Stimulated activated naive CD4-positive, alpha-beta T cell (primary cell): ENCODE data around the gene GRM1.

Source experiments
- DNase-seq, 6 experiments: peaks; one replicate each; lab custom pipeline; 2025; lab: John Stamatoyannopoulos, UW

Gene GRM1

GRCh38 chr6:146273490-146273889, 244.6 kb downstream of the GRM1 start:
- no peak for DNase-seq

- DNase-seq: no peak
These were observed 248.3 kb downstream of the GRM1 start for GRCh38 chr6:146277142-146277541.

- no peak for DNase-seq
These were observed 252.9 kb downstream of the GRM1 start for GRCh38 chr6:146281651-146282362.

GRCh38 chr6:146282837-146283236, 254.0 kb downstream of the GRM1 start:
- no peak for DNase-seq

- DNase-seq: no peak
These were observed 255.4 kb downstream of the GRM1 start for GRCh38 chr6:146284311-146284710.

- no peak for DNase-seq
These were observed 258.1 kb downstream of the GRM1 start for GRCh38 chr6:146286961-146287360.

- DNase-seq: no peak
These were observed 259.0 kb downstream of the GRM1 start for GRCh38 chr6:146287691-146288369.

GRCh38 chr6:146289816-146290588, 261.1 kb downstream of the GRM1 start:
- DNase-seq: no peak

GRCh38 chr6:146290589-146290901, 261.7 kb downstream of the GRM1 start:
- no peak for DNase-seq

GRCh38 chr6:146292506-146292905, 263.6 kb downstream of the GRM1 start:
- no peak for DNase-seq

GRCh38 chr6:146295695-146296094, 266.8 kb downstream of the GRM1 start:
- no peak for DNase-seq

GRCh38 chr6:146297815-146298214, 269.0 kb downstream of the GRM1 start:
- no peak for DNase-seq

- no peak for DNase-seq
These were observed 271.7 kb downstream of the GRM1 start for GRCh38 chr6:146300521-146300920.

- DNase-seq: no peak
These were observed 272.9 kb downstream of the GRM1 start for GRCh38 chr6:146301764-146302163.

GRCh38 chr6:146302994-146303393, 274.1 kb downstream of the GRM1 start:
- DNase-seq: no peak

GRCh38 chr6:146304181-146304580, 275.3 kb downstream of the GRM1 start:
- no peak for DNase-seq

- no peak for DNase-seq
These were observed 276.2 kb downstream of the GRM1 start for GRCh38 chr6:146305092-146305491.

- no peak for DNase-seq
These were observed 277.1 kb downstream of the GRM1 start for GRCh38 chr6:146305951-146306350.

- DNase-seq: no peak
These were observed 281.8 kb downstream of the GRM1 start for GRCh38 chr6:146310628-146311027.

GRCh38 chr6:146311079-146311478, 282.2 kb downstream of the GRM1 start:
- DNase-seq: no peak

GRCh38 chr6:146312608-146313007, 283.7 kb downstream of the GRM1 start:
- DNase-seq: no peak

GRCh38 chr6:146315381-146316174, 286.7 kb downstream of the GRM1 start:
- DNase-seq: no peak
